A549 (cell line): ENCODE data around the gene HAVCR2. TPM values are rescaled to one million over a fixed set of nuclear protein-coding genes. Genes with fewer than 3 reads are reported as not detected.
A peak's percentile ranks its signal among the peaks of the same experiment; 100 is the strongest.

Source experiments
- BHLHE40 ChIP-seq: IDR thresholded peaks from 2 replicates; pipeline ENCODE4 v1.6.1; 2012; ENCODE audit warnings: low read depth, low read length, inconsistent platforms
- CBX8 ChIP-seq: fragments of 200-600 bp; sonication (generic); IDR thresholded peaks from 2 replicates; pipeline ENCODE4 v1.6.1; 2016
- CEBPB ChIP-seq, 2 experiments: fragments of >200 bp in 1 of 2; sonication (Bioruptor Twin) in 1 of 2; formaldehyde crosslinking in 1 of 2; IDR thresholded peaks; 2 replicates each; pipeline ENCODE4 v1.6.1; 2012 to 2016
- EHF ChIP-seq: fragments of 250-450 bp; sonication (Bioruptor Pico); IDR thresholded peaks from 2 replicates; pipeline ENCODE4 v1.5.0; 2020; ENCODE audit warnings: mild to moderate bottlenecking
- EHMT2 ChIP-seq: fragments of 200-600 bp; sonication (generic); IDR thresholded peaks from 2 replicates; pipeline ENCODE4 v1.6.1; 2016; ENCODE audit warnings: antibody characterized with exemption, low read depth, mild to moderate bottlenecking, moderate library complexity
- EP300 ChIP-seq, 2 experiments: fragments of >200 bp; sonication (Bioruptor Twin); formaldehyde crosslinking; IDR thresholded peaks; 2 replicates in 1 of 2; 3 replicates in 1 of 2; pipeline ENCODE4 v1.6.1; 2016 to 2017
- ESRRA ChIP-seq: fragments of 150-350 bp; IDR thresholded peaks from 2 replicates; pipeline ENCODE4 v1.6.1; 2014; ENCODE audit warnings: mild to moderate bottlenecking, low read length, borderline replicate concordance
- FOSL2 ChIP-seq, 2 experiments: fragments of 450-650 bp in 1 of 2; fragments of >200 bp in 1 of 2; sonication (Bioruptor Twin) in 1 of 2; formaldehyde crosslinking; IDR thresholded peaks; 2 replicates each; pipeline versions ENCODE4 v1.5.0 to v1.6.1; 2016 to 2020; ENCODE audit warnings: mild to moderate bottlenecking in 1 of 2, moderate library complexity in 1 of 2
- FOXS1 ChIP-seq: fragments of 250-450 bp; sonication (Bioruptor Pico); IDR thresholded peaks from 2 replicates; pipeline ENCODE4 v1.5.0; 2020; ENCODE audit warnings: mild to moderate bottlenecking, moderate library complexity
- GATA3 ChIP-seq: IDR thresholded peaks from 2 replicates; pipeline ENCODE4 v1.6.1; 2012; ENCODE audit warnings: borderline replicate concordance
- HEYL ChIP-seq: fragments of 250-450 bp; sonication (Bioruptor Pico); IDR thresholded peaks from 2 replicates; pipeline ENCODE4 v1.8.0; 2021; ENCODE audit warnings: mild to moderate bottlenecking, moderate library complexity
- HOXB13 ChIP-seq: fragments of 250-450 bp; sonication (Bioruptor Pico); IDR thresholded peaks from 2 replicates; pipeline ENCODE4 v1.5.0; 2020; ENCODE audit warnings: low read depth, mild to moderate bottlenecking, moderate library complexity
- HOXB5 ChIP-seq: fragments of 250-450 bp; sonication (Bioruptor Pico); IDR thresholded peaks from 2 replicates; pipeline ENCODE4 v1.5.0; 2020; ENCODE audit warnings: mild to moderate bottlenecking, moderate library complexity
- JUN ChIP-seq, 2 experiments: fragments of >200 bp; sonication (Bioruptor Twin); formaldehyde crosslinking; IDR thresholded peaks; 2 replicates in 1 of 2; 3 replicates in 1 of 2; pipeline ENCODE4 v1.6.1; 2016 to 2017
- MAFK ChIP-seq: fragments of 450-650 bp; IDR thresholded peaks from 2 replicates; pipeline ENCODE4 v1.6.1; 2014; ENCODE audit not compliant: partially characterized antibody
- MAZ ChIP-seq: fragments of 150-350 bp; IDR thresholded peaks from 2 replicates; pipeline ENCODE4 v1.6.1; 2014; ENCODE audit warnings: antibody characterized with exemption, low read depth, low read length, borderline replicate concordance
- NFE2L2 ChIP-seq: fragments of 150-350 bp; conservative IDR thresholded peaks from 2 replicates; pipeline ENCODE4 v1.6.1; 2014; ENCODE audit warnings: low read length
- NR3C1 ChIP-seq: fragments of >200 bp; sonication (Bioruptor Twin); formaldehyde crosslinking; IDR thresholded peaks from 3 replicates; pipeline ENCODE4 v1.6.1; 2017
- PHF8 ChIP-seq: fragments of 200-600 bp; sonication (generic); IDR thresholded peaks from 2 replicates; pipeline ENCODE4 v1.6.1; 2016; ENCODE audit warnings: low read depth, mild to moderate bottlenecking, antibody characterized with exemption, moderate library complexity, borderline replicate concordance
- POLR2AphosphoS2 ChIP-seq: conservative IDR thresholded peaks from 2 replicates; pipeline ENCODE4 v1.6.1; 2012; ENCODE audit warnings: low read length, improper control_type of control experiment, inconsistent platforms
- RAD21 ChIP-seq, 2 experiments: fragments of >200 bp in 1 of 2; sonication (Bioruptor Twin) in 1 of 2; formaldehyde crosslinking in 1 of 2; IDR thresholded peaks in 1 of 2; conservative IDR thresholded peaks in 1 of 2; 2 replicates in 1 of 2; 3 replicates in 1 of 2; pipeline ENCODE4 v1.6.1; 2012 to 2018; ENCODE audit warnings: inconsistent platforms in 1 of 2
- RARB ChIP-seq: fragments of 250-450 bp; sonication (Bioruptor Pico); IDR thresholded peaks from 2 replicates; pipeline ENCODE4 v1.8.0; 2021; ENCODE audit warnings: mild to moderate bottlenecking, moderate library complexity
- RCOR1 ChIP-seq: fragments of 150-350 bp; IDR thresholded peaks from 2 replicates; pipeline ENCODE4 v1.6.1; 2014; ENCODE audit warnings: antibody characterized with exemption, low read length, low read depth
- RFX5 ChIP-seq: fragments of 450-650 bp; IDR thresholded peaks from 2 replicates; pipeline ENCODE4 v1.7.1; 2014; ENCODE audit warnings: antibody characterized with exemption, mild to moderate bottlenecking, moderate library complexity
- SMC3 ChIP-seq: fragments of >200 bp; sonication (Bioruptor Twin); formaldehyde crosslinking; IDR thresholded peaks from 3 replicates; pipeline ENCODE4 v1.6.1; 2018; ENCODE audit warnings: inconsistent platforms
- TFCP2L1 ChIP-seq: fragments of 250-450 bp; sonication (Bioruptor Pico); IDR thresholded peaks from 2 replicates; pipeline ENCODE4 v1.5.0; 2021; ENCODE audit warnings: mild to moderate bottlenecking
- TP53 ChIP-seq: fragments of 250-450 bp; sonication (Bioruptor Pico); IDR thresholded peaks from 2 replicates; pipeline ENCODE4 v1.5.0; 2021; ENCODE audit warnings: mild to moderate bottlenecking, moderate library complexity
- ZC3H11A ChIP-seq: fragments of 450-650 bp; IDR thresholded peaks from 2 replicates; pipeline ENCODE4 v1.6.1; 2014; ENCODE audit warnings: antibody characterized with exemption, mild to moderate bottlenecking
- ZFP36 ChIP-seq: fragments of 450-650 bp; IDR thresholded peaks from 2 replicates; pipeline ENCODE4 v1.6.1; 2014; ENCODE audit warnings: borderline replicate concordance; ENCODE audit not compliant: partially characterized antibody
- ZNF302 ChIP-seq: fragments of 250-450 bp; sonication (Bioruptor Pico); IDR thresholded peaks from 2 replicates; pipeline ENCODE4 v1.9.0; 2021; ENCODE audit warnings: inconsistent platforms, mild to moderate bottlenecking, moderate library complexity
- ZSCAN20 ChIP-seq: fragments of 250-450 bp; sonication (Bioruptor Pico); IDR thresholded peaks from 2 replicates; pipeline ENCODE4 v1.8.0; 2022; ENCODE audit warnings: mild to moderate bottlenecking, moderate library complexity
- polyA plus RNA-seq, 4 experiments: library from polyadenylated mRNA; depleted of rRNA in 3 of 4; stranded (reverse); fragments of >200 nt; fragmentation: RNase III in 1 of 4; extraction: RNeasy Plus Mini Kit Qiagen cat#74134 plus additional on column Dnase treatment in 1 of 4; gene quantifications; 2 replicates in 3 of 4; 3 replicates in 1 of 4; pipeline ENCODE4 v1.2.3, GENCODE V29; 2011 to 2017
- TF ChIP-seq, protein P1 (sequence below): fragments of 450-650 bp; IDR thresholded peaks from 2 replicates; pipeline ENCODE4 v1.6.1; 2014; ENCODE audit warnings: antibody characterized with exemption
- TF ChIP-seq, protein P2 (sequence below): IDR thresholded peaks from 2 replicates; pipeline ENCODE4 v1.6.1; 2012
- TF ChIP-seq, protein P3 (sequence below): IDR thresholded peaks from 2 replicates; pipeline ENCODE4 v1.6.1; 2012; ENCODE audit warnings: low read depth, borderline replicate concordance
- TF ChIP-seq, protein P4 (sequence below): IDR thresholded peaks from 2 replicates; pipeline ENCODE4 v1.6.1; 2012
- TF ChIP-seq, protein P5 (sequence below): fragments of 250-450 bp; sonication (Bioruptor Pico); IDR thresholded peaks from 2 replicates; pipeline ENCODE4 v1.5.0; 2020; ENCODE audit warnings: low read depth, mild to moderate bottlenecking, moderate library complexity
- TF ChIP-seq, protein P6 (sequence below): fragments of 150-350 bp; IDR thresholded peaks from 2 replicates; pipeline ENCODE4 v1.6.1; 2014; ENCODE audit warnings: low read depth, mild to moderate bottlenecking, low read length
- TF ChIP-seq, protein P7 (sequence below): fragments of >200 bp; sonication (Bioruptor Twin); formaldehyde crosslinking; IDR thresholded peaks from 2 replicates; pipeline ENCODE4 v1.6.1; 2016

HAVCR2 gene
- polyA plus RNA-seq, 2 of the 4 experiments (the other 2 are of a cell fraction), result 0.13 to 0.17 TPM

DNA sequence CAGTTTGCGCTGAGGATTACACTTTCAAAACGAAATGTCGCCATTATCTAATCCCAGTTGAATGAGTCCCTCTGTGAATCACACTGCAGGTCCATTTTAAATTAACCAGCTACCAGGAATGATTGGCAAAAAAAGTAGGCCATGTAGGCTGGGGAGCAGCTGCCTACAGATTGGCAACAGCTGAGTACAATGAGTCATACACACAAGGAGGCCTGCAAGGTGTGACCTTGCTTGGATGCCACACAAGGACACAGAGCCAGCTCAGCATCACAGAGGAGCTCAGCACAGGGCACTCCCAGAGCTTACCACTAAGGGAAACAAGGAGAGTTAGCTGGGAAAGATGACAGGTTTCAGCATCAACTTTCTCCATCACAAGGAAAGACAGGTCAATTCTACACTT, 62.8 kb downstream of the HAVCR2 start (continued):
- TF ChIP-seq, protein P1, sequence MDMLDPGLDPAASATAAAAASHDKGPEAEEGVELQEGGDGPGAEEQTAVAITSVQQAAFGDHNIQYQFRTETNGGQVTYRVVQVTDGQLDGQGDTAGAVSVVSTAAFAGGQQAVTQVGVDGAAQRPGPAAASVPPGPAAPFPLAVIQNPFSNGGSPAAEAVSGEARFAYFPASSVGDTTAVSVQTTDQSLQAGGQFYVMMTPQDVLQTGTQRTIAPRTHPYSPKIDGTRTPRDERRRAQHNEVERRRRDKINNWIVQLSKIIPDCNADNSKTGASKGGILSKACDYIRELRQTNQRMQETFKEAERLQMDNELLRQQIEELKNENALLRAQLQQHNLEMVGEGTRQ, result no peak
- no peak for TF ChIP-seq POLR2AphosphoS2
- peak; percentile 80; the same call in 1 of the 2 replicates for TF ChIP-seq GATA3
- TF ChIP-seq, protein P2, sequence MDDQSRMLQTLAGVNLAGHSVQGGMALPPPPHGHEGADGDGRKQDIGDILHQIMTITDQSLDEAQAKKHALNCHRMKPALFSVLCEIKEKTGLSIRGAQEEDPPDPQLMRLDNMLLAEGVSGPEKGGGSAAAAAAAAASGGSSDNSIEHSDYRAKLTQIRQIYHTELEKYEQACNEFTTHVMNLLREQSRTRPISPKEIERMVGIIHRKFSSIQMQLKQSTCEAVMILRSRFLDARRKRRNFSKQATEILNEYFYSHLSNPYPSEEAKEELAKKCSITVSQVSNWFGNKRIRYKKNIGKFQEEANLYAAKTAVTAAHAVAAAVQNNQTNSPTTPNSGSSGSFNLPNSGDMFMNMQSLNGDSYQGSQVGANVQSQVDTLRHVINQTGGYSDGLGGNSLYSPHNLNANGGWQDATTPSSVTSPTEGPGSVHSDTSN, result peak; percentile 90
- TF ChIP-seq, protein P3, sequence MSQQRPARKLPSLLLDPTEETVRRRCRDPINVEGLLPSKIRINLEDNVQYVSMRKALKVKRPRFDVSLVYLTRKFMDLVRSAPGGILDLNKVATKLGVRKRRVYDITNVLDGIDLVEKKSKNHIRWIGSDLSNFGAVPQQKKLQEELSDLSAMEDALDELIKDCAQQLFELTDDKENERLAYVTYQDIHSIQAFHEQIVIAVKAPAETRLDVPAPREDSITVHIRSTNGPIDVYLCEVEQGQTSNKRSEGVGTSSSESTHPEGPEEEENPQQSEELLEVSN, result 0 out of 2 replicates have a peak, but pooled peaks have one; percentile 30
- TF ChIP-seq, protein P4, sequence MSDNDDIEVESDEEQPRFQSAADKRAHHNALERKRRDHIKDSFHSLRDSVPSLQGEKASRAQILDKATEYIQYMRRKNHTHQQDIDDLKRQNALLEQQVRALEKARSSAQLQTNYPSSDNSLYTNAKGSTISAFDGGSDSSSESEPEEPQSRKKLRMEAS, result peak; percentile 78
- TF ChIP-seq TFCP2L1, result no peak
- TF ChIP-seq, protein P5, sequence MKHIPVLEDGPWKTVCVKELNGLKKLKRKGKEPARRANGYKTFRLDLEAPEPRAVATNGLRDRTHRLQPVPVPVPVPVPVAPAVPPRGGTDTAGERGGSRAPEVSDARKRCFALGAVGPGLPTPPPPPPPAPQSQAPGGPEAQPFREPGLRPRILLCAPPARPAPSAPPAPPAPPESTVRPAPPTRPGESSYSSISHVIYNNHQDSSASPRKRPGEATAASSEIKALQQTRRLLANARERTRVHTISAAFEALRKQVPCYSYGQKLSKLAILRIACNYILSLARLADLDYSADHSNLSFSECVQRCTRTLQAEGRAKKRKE (CRISPR knock-in tag), result no peak; the same call in 1 of the 2 replicates
- peak; percentile 44; the same call in 2 of the 3 replicates for TF ChIP-seq SMC3
- no peak for TF ChIP-seq MAZ
- TF ChIP-seq MAFK, result peak; percentile 76
- no peak for TF ChIP-seq PHF8
- no peak for TF ChIP-seq BHLHE40
- peak; percentile 98 for TF ChIP-seq ESRRA
- no peak for TF ChIP-seq TP53
- TF ChIP-seq, protein P6, sequence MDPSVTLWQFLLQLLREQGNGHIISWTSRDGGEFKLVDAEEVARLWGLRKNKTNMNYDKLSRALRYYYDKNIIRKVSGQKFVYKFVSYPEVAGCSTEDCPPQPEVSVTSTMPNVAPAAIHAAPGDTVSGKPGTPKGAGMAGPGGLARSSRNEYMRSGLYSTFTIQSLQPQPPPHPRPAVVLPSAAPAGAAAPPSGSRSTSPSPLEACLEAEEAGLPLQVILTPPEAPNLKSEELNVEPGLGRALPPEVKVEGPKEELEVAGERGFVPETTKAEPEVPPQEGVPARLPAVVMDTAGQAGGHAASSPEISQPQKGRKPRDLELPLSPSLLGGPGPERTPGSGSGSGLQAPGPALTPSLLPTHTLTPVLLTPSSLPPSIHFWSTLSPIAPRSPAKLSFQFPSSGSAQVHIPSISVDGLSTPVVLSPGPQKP, result no peak
- TF ChIP-seq EP300 (IDR thresholded peaks at IDR 0.05), result peak; percentile 55 to 71; a peak in 3 of 5 replicates
- no peak for TF ChIP-seq HOXB13 (CRISPR knock-in tag)
- TF ChIP-seq CBX8, result no peak
- no peak for TF ChIP-seq ZFP36
- TF ChIP-seq ZC3H11A, result no peak
- TF ChIP-seq ZSCAN20, result no peak
- TF ChIP-seq RCOR1, result no peak
- TF ChIP-seq RAD21 (conservative IDR thresholded peaks at IDR 0.05 in 1 of 2, IDR thresholded peaks at IDR 0.05 in 1 of 2), result peak; percentile 18 to 47; a peak in 3 of 5 replicates
- TF ChIP-seq NFE2L2, result no peak
- no peak for TF ChIP-seq EHF (CRISPR knock-in tag)
- no peak for TF ChIP-seq RARB (CRISPR knock-in tag)
- peak; percentile 72; the same call in 1 of the 2 replicates for TF ChIP-seq HOXB5
- TF ChIP-seq, protein P7, sequence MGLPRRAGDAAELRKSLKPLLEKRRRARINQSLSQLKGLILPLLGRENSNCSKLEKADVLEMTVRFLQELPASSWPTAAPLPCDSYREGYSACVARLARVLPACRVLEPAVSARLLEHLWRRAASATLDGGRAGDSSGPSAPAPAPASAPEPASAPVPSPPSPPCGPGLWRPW, result no peak
- TF ChIP-seq FOSL2 (IDR thresholded peaks at IDR 0.05), result peak; percentile 93
- TF ChIP-seq FOSL2 (CRISPR knock-in tag; IDR thresholded peaks at IDR 0.05), result peak; percentile 96
- no peak for TF ChIP-seq HEYL (CRISPR knock-in tag)
- TF ChIP-seq RFX5, result no peak
- peak; percentile 58 to 90; a peak in 4 of 5 replicates for TF ChIP-seq JUN (IDR thresholded peaks at IDR 0.05)
- TF ChIP-seq FOXS1, result no peak
- TF ChIP-seq CEBPB (IDR thresholded peaks at IDR 0.05), result peak; percentile 17 to 75; a peak in 2 of 4 replicates
- TF ChIP-seq ZNF302 (CRISPR knock-in tag), result no peak
- TF ChIP-seq EHMT2, result no peak
- no peak for TF ChIP-seq NR3C1
